Measurements from ENCODE around the gene DNAH8.

DNA sequence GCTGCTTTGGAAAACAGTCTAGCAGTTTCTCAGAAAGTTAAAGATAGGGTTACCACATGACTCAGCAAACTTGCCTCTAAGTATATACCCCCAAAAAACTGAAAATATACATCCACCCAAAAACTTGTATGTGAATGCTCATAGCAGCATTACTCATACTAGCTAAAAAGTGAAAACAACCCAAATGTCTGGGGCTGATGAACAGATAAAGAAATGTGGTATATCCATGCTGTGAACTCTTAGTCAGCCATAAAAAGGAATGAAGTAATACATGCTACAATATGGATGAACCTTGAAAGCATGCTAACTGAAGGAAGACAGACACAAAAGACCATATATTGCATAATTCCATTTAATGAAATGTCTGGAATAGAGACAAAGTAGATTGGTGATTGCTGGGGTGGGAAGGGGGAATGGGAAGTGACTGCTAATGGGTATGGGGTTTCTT, 253.6 kb downstream of the DNAH8 start:
- TF ChIP-seq, protein P1, sequence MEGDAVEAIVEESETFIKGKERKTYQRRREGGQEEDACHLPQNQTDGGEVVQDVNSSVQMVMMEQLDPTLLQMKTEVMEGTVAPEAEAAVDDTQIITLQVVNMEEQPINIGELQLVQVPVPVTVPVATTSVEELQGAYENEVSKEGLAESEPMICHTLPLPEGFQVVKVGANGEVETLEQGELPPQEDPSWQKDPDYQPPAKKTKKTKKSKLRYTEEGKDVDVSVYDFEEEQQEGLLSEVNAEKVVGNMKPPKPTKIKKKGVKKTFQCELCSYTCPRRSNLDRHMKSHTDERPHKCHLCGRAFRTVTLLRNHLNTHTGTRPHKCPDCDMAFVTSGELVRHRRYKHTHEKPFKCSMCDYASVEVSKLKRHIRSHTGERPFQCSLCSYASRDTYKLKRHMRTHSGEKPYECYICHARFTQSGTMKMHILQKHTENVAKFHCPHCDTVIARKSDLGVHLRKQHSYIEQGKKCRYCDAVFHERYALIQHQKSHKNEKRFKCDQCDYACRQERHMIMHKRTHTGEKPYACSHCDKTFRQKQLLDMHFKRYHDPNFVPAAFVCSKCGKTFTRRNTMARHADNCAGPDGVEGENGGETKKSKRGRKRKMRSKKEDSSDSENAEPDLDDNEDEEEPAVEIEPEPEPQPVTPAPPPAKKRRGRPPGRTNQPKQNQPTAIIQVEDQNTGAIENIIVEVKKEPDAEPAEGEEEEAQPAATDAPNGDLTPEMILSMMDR (conservative IDR thresholded peaks at IDR 0.05) = no peak
- no peak for TF ChIP-seq EZH2 (IDR thresholded peaks at IDR 0.05; ENCODE audit: low read depth)

All from PC-9 (cell line).